ENCODE data around the gene HS3ST4.

DNA sequence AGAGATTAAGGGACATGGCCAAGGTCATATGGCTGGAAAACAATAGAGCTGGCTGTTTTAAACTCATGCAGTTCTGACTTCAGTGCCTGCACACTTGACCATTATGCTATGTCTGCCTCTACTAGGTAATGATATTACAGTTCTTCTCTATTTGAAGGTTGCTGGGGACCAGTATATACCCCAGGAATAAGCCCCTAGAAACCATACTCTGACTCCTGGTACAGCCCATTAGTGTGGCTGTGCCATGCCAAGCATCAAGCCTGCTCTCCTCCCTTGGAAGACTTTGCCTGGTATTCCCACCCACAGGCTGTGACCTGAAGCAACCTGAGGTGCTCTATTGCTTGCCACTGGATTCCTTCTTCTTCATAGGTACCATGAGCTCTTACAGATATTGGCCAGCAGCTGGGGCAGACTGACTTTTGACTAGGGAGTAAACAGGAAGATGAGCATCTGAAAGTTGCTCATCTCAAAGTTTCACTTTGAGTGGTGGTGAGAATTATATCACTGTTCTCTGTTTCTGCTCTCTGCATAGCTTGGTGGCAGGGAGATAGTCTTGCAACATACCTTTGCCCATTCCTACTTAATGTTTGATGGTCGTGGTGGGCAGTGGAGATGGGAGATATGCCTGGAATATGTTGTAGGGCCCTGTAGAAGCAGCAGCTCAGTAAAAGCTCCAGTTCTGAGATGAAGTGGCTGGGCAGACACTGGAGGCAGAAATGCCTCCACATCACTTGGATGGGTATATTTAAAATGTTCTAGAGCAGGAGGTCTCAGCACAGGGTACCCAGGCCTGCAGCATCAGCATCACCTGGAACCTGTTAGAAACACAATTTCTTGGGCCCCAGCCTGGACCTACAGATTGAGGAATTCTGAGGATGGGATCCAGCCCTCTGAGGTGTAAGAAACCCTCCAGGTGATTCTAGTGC is 274.7 kb downstream of the HS3ST4 start:
- TF ChIP-seq, protein P1, sequence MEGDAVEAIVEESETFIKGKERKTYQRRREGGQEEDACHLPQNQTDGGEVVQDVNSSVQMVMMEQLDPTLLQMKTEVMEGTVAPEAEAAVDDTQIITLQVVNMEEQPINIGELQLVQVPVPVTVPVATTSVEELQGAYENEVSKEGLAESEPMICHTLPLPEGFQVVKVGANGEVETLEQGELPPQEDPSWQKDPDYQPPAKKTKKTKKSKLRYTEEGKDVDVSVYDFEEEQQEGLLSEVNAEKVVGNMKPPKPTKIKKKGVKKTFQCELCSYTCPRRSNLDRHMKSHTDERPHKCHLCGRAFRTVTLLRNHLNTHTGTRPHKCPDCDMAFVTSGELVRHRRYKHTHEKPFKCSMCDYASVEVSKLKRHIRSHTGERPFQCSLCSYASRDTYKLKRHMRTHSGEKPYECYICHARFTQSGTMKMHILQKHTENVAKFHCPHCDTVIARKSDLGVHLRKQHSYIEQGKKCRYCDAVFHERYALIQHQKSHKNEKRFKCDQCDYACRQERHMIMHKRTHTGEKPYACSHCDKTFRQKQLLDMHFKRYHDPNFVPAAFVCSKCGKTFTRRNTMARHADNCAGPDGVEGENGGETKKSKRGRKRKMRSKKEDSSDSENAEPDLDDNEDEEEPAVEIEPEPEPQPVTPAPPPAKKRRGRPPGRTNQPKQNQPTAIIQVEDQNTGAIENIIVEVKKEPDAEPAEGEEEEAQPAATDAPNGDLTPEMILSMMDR (IDR thresholded peaks at IDR 0.05; ENCODE audit: poor library complexity, severe bottlenecking) = no peak
- TF ChIP-seq POLR2AphosphoS5 (IDR thresholded peaks at IDR 0.05) = no peak
- TF ChIP-seq EZH2 (IDR thresholded peaks at IDR 0.05; ENCODE audit: borderline replicate concordance, insufficient read depth, low read length, poor library complexity, severe bottlenecking) = no peak
- TF ChIP-seq, protein P2, sequence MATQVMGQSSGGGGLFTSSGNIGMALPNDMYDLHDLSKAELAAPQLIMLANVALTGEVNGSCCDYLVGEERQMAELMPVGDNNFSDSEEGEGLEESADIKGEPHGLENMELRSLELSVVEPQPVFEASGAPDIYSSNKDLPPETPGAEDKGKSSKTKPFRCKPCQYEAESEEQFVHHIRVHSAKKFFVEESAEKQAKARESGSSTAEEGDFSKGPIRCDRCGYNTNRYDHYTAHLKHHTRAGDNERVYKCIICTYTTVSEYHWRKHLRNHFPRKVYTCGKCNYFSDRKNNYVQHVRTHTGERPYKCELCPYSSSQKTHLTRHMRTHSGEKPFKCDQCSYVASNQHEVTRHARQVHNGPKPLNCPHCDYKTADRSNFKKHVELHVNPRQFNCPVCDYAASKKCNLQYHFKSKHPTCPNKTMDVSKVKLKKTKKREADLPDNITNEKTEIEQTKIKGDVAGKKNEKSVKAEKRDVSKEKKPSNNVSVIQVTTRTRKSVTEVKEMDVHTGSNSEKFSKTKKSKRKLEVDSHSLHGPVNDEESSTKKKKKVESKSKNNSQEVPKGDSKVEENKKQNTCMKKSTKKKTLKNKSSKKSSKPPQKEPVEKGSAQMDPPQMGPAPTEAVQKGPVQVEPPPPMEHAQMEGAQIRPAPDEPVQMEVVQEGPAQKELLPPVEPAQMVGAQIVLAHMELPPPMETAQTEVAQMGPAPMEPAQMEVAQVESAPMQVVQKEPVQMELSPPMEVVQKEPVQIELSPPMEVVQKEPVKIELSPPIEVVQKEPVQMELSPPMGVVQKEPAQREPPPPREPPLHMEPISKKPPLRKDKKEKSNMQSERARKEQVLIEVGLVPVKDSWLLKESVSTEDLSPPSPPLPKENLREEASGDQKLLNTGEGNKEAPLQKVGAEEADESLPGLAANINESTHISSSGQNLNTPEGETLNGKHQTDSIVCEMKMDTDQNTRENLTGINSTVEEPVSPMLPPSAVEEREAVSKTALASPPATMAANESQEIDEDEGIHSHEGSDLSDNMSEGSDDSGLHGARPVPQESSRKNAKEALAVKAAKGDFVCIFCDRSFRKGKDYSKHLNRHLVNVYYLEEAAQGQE (IDR thresholded peaks at IDR 0.05; ENCODE audit: borderline replicate concordance) = no peak
- no peak for TF ChIP-seq EP300 (conservative IDR thresholded peaks at IDR 0.05; ENCODE audit: poor library complexity, severe bottlenecking)
- TF ChIP-seq RAD21 (conservative IDR thresholded peaks at IDR 0.05) = no peak
- TF ChIP-seq TAF1 (IDR thresholded peaks at IDR 0.05; ENCODE audit: low read depth) = no peak
- no peak for TF ChIP-seq MXI1 (conservative IDR thresholded peaks at IDR 0.05; ENCODE audit: poor library complexity, severe bottlenecking)
- TF ChIP-seq SMC3 (conservative IDR thresholded peaks at IDR 0.05; ENCODE audit: poor library complexity) = no peak

All from neural cell (in vitro differentiated cells).